ENCODE data around the gene WDR48. TPM values are rescaled to one million over a fixed set of nuclear protein-coding genes. Genes with fewer than 3 reads are reported as not detected.

Gene WDR48
- total and polyA plus RNA-seq, 12 donors: 8.0 to 37.2 (median 28.7) TPM

GRCh38 chr3:39082666-39083313 lies 31.0 kb downstream of the WDR48 start:
- H3K27ac ChIP-seq: no peak overlapping the region
- no peaks in the 10 kb centered on the region for H3K9me3 ChIP-seq
- H3K4me3 ChIP-seq: no peak overlapping the region
- H3K4me1 ChIP-seq: no peaks in the 10 kb centered on the region
- TF ChIP-seq, protein P1, sequence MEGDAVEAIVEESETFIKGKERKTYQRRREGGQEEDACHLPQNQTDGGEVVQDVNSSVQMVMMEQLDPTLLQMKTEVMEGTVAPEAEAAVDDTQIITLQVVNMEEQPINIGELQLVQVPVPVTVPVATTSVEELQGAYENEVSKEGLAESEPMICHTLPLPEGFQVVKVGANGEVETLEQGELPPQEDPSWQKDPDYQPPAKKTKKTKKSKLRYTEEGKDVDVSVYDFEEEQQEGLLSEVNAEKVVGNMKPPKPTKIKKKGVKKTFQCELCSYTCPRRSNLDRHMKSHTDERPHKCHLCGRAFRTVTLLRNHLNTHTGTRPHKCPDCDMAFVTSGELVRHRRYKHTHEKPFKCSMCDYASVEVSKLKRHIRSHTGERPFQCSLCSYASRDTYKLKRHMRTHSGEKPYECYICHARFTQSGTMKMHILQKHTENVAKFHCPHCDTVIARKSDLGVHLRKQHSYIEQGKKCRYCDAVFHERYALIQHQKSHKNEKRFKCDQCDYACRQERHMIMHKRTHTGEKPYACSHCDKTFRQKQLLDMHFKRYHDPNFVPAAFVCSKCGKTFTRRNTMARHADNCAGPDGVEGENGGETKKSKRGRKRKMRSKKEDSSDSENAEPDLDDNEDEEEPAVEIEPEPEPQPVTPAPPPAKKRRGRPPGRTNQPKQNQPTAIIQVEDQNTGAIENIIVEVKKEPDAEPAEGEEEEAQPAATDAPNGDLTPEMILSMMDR (IDR thresholded peaks at IDR 0.05): no peak
- H3K27me3 ChIP-seq: no peaks in the 10 kb centered on the region
- H3K36me3 ChIP-seq: peaks cover 0 to 100% (median 33%) of the 10 kb centered on the region in 9 donors
- no peak for DNase-seq
- whole genome bisulfite sequencing, 2 donors: 96 to 97% methylated on average over 4 of the region's 4 CpGs
- no peak for ATAC-seq
- intact Hi-C loops (cut with DNase I): no loop called here

DNA sequence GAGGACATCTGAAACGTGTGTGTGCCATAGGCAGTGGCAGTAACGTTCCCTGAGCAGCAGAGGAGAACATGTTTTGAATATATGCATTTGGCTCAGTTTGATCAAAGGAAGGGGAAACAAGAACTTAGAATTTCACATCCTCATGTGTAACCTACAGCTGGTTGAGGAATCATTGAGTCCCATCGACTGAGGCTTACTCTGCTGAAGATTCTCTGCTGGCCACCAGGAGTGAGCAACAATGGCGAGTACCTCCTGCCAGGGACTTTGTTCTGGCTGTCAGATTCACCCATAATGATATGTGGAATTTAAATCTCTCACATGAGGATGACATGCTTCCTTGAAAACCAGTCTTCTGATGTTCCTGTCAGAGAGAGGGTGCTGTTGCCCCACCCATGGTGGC lies 34.3 kb downstream of the WDR48 start:
- Histone ChIP-seq H3K27me3 (no peaks in the 10 kb centered on the region), H3K36me3 (peaks cover 0 to 100% (median 34%) of the 10 kb centered on the region in 9 donors), H3K9me3 (no peaks in the 10 kb centered on the region), H3K27ac (no peak overlapping the region), H3K4me1 (no peaks in the 10 kb centered on the region), H3K4me3 (no peak overlapping the region)
- no peak for DNase-seq
- no peak for ATAC-seq
- TF ChIP-seq, protein P1 (IDR thresholded peaks at IDR 0.05): no peak
- WGBS, 2 donors: 86 to 91% methylated on average over 4 of the region's 4 CpGs
- intact Hi-C loops (cut with DNase I): loop anchor here in 1 of 10 donors (5.0 kb wide), 1 partner anchor 1739 kb away; no protein-coding TSS in a partner anchor

- WGBS, 2 donors: 85 to 91% methylated on average over 3 of the region's 3 CpGs
- Histone ChIP-seq H3K4me1 (no peaks in the 10 kb centered on the region), H3K27me3 (no peaks in the 10 kb centered on the region), H3K9me3 (no peaks in the 10 kb centered on the region), H3K27ac (no peak overlapping the region), H3K4me3 (no peak overlapping the region), H3K36me3 (peaks cover 0 to 100% (median 54%) of the 10 kb centered on the region in 9 donors)
- intact Hi-C loops (cut with DNase I): loop anchor here in 1 of 10 donors (5.0 kb wide), 1 partner anchor 1741 kb away; no protein-coding TSS in a partner anchor
- ATAC-seq: no peak
- TF ChIP-seq, protein P1 (IDR thresholded peaks at IDR 0.05): no peak
- no peak for DNase-seq
Measured at GRCh38 chr3:39088456-39088855, 36.6 kb downstream of the WDR48 start.

DNA sequence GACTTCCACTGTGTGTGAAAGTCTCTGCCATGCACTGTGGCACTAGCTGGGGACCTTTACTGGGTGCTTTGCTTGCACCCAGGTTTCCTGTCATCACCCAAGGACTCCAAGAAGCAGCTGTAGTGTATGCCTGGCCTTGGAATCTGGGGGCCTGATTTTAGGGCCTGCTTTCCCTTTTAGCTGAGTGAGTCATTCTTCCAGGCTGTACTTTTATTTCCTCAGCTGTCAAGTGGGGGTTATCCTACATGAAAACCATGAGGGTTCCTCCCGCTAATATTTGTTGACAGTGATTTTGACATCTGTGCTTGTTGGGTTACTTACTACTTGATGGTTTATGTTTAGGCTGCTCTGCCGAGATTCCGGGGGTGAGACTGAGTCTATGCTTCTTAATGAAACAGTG lies 37.1 kb downstream of the WDR48 start:
- intact Hi-C loops (cut with DNase I): loop anchor here in 1 of 10 donors (5.0 kb wide), 1 partner anchor 1742 kb away; no protein-coding TSS in a partner anchor
- Histone ChIP-seq H3K27me3 (no peaks in the 10 kb centered on the region), H3K27ac (no peak overlapping the region), H3K36me3 (peaks cover 0 to 100% (median 55%) of the 10 kb centered on the region in 9 donors), H3K4me1 (no peaks in the 10 kb centered on the region), H3K9me3 (no peaks in the 10 kb centered on the region), H3K4me3 (no peak overlapping the region)
- TF ChIP-seq, protein P1 (IDR thresholded peaks at IDR 0.05): no peak
- no peak for DNase-seq
- no peak for ATAC-seq
- 74 to 75% methylated on average over 3 of the region's 3 CpGs for WGBS, 2 donors

Data from heart right ventricle (tissue), 16 donors.